CD4-positive, alpha-beta T cell treated with Interferon alpha-2 for 1 hour (primary cell): ENCODE results near the gene CBX2.
"Not testable (repeated sequence)": the region's sequence is repeated elsewhere in the genome, so short reads cannot be mapped to it uniquely, and the experiment has no call there.

ENCODE experiments used
- DNase-seq, 2 donors: peaks; one replicate each; pipeline ENCODE4 v3.0.0-alpha.2; 2020 to 2022

The CBX2 gene

DNA sequence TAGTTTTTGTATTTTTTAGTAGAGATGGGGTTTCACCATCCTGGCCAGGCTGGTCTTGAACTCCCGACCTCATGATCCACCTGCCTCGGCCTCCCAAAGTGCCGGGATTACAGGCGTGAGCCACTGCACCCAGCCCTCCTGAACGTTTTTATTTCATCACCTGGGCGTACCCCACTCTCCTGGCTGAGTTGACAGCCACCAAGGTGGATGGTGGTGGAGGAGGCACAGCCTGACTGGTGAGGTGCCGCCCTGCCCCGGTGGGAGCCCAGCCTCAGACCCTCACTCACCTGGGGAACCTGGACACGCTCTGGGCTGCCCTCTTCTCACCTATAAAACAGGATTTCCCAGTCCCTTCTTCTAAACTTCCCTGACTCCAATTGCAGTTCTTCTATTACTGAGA, 5.2 kb upstream of the CBX2 start:
- DNase-seq = not testable (repeated sequence)

DNA sequence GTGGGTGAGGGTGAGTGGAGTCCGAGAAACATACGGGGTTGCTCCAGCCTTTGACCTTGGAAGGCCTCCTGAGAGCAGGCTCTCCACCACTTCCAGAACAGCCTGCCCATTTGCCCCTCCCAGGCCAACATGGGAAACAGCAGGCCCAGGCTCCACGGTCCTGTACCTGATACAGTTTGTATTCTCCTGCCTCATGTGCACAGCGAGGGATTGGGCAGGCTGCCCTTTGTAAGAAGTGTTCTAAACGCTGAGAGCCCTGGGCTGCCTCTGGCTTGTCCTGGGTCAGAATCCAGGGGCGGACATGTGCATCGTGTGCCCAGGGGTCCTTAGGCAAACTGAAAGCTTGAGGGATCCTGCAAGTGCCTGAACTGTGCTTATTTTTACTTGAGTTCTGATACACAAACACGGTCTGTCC, 3.4 kb upstream of the CBX2 start:
- no peak for DNase-seq

DNA sequence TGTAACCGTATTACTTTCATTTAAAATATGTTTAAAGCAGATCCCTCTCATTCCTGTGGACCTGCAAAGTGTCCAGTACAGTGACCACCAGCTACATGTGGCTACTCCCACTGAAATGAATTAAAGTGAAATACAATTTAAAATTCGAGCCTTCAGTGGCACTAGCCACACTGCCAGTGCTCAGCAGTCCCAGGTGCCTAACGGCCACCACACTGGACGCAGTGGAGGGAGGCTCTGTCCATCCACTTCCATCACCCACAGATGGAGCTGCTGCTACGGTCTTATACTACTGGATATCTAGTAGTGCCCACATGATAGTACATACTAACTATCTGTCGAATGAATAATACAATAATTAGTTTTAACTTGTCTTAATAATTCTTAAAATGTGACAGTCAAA, 2.3 kb upstream of the CBX2 start:
- DNase-seq = no peak

DNA sequence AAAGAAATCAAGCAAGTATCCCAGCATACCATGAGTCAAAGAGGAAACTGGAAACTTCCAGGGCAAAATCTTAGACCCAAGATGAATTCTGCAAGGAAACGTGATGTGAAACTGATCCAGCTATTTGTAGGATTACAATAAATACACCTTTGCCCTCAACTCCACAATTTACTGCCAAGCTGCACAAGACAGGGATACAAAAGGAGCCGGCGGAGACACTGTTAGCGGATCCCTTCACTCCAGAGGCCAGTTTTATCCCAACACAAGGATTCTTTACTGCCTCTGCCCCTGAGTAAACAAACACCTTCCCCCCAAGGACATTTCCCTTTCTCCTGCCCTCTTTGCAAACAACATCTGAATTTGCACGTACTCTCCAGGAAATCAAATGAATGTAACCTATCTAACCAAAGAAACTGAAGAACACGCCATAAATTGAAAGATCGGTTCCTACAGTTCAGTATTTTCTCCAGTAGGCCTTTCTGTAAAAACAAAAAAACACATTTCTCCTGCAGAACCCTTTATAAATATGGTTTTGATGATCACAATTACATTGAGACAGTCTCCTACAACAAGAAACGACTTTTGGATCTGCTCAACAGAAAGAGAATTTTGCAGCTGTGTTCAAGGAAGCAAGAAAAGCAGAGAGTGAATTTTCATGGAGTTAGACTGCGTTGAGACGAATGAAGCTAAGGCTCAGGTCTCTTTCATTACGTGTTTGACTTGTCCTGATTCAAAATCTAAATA, 1.4 kb upstream of the CBX2 start:
- DNase-seq = no peak

DNA sequence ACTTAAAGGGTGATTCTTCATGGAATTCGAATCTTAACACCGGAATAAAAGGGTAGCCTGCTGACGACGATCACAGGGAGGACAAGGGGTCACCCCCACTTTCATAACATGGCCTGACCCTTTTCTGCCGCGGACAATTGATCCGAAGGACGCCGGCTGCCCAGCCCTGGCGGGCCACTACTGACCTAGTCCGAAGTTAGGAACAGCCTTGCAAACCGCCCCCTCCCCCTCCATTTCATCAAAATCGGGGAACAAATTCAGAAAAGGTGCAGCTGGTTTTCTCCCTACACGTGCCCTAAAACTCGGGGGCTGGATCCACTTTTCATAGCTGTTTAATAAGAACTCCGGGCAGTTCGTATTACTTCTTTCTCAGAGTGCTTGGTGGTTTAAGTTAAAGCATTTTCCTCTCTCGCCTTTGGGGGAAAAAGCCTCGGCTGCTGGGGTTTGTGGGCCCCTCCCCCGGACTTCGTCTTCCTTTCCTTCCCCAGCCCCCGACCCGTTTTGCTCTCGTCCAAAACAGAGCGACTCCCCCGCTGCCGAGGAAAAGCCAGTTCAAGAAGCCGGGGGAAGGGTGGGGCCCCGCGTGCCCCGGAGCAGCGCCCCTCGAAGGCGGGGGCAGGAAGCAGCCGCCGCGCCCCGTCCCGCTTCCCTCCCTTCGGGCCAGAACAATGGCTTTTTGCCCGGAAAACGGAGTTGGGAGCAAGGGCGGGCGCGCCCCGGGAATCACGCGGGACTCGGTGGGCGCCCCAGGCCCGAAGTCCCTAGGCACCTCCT, 641 bp upstream of the CBX2 start:
- DNase-seq = peak in 1 of 2 donors; percentile 39

DNA sequence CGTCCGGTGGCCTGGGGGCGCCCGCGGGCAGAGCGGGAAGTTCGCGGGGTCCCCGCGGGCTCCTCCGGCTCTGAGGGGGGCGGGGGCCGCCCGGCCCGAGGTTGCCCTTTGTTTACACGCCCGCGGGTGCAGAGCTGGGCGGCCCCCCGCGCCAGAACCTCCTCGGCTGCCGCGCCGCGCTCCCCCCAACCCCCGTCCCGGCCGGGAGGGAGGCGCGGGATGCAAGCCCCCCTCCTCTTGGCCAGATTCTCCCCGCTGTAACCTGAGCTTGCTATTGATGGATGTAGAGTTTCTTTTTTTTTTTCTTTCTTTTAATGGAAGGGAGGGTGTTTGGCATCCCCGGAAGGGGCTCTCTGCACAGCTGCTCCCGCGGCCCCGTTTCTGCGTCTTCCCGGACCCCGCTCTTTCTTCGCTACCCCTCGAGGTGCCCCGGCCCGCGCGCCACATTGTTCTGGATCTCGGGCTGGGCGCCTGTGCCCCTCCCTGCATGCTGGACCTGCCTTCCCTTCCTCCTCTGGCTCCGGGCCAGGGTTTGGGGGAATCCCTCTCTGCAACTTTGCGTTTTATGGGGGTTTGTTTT, 646 bp downstream of the CBX2 start:
- no peak for DNase-seq

DNA sequence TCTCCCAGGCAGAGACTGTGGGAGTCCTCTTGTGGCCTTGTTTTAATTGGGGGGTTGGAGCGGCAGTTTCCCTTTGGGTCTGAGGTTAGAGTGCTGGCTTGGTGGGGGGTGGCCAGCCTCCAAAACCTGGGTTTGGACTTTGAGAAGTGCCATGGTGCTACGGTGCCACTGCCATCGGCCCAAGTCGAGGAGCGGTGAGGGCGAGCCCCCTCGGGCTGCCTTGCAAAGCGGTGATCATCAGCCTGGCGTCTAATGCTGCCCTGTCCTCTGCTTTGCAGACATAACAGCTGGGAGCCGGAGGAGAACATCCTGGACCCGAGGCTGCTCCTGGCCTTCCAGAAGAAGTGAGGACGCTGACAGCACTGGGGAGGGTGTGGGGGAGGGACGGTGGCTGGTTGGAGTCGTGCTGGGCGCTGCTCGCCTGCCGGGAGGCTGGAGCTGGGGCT, 1.2 kb downstream of the CBX2 start:
- no peak for DNase-seq

DNA sequence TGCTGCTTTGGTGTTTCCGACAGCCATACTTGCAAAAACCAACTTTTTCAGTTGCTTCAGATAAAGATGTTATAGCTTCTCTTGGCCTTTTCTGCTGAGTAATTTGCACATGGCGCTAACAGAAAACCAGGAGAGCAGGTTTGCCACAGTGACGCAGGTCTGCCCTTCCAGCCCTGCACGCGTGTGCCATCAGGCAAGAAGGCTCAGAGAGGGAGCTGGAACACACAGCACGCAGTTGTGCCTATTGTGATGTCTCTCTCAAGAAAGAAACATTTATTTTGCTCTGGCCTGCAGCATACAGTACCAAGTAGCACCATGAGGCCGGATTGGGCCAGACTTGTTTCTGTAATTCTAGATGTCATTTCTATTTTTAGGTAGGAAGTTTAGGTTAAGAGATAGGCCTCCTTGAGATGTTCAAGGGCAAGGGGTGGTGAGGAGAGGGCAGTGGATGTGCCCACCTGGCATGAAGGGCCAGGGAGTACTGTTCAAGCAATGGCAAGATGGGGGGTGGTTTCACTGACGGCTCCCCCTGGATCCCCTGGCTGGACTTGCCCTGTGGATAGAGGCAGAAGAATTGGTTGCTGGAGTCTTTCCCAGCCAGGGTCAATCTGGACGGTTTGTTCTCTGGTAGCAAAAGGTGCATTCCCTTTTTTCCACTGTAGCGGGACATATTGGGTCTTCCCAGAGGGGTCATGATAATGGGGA, 1.9 kb downstream of the CBX2 start:
- no peak for DNase-seq

DNA sequence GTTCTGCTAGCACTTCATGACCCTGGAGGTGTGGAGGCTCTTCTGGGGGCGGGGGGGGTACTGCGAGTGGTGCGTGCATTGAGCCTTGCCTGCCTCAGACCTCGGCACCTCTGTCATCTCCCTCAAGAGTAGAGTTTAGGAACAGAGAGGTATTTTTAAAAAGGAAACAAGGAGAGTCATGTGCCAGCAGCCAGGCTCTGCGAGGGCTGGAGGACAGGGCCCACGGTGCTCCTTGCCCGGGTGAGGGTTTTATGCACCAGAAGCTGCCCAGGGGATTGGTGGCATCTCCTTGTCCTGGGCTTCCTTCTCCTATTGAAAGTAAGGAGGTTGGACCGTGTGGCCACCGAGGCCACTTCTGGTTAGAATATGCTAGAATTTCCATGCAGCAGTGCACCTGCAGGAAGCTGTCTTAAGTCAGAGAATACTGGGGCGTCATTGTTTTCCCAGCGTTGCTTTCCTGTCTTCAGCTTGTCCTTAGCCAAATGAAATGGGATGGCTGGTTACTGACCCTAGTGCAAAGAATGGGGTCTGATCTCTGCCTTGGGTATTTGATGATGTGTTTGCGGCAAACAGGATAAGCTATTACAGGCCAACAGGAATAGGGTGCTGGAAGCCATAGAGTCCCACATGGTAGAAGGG, 3.2 kb downstream of the CBX2 start:
- DNase-seq = no peak

DNA sequence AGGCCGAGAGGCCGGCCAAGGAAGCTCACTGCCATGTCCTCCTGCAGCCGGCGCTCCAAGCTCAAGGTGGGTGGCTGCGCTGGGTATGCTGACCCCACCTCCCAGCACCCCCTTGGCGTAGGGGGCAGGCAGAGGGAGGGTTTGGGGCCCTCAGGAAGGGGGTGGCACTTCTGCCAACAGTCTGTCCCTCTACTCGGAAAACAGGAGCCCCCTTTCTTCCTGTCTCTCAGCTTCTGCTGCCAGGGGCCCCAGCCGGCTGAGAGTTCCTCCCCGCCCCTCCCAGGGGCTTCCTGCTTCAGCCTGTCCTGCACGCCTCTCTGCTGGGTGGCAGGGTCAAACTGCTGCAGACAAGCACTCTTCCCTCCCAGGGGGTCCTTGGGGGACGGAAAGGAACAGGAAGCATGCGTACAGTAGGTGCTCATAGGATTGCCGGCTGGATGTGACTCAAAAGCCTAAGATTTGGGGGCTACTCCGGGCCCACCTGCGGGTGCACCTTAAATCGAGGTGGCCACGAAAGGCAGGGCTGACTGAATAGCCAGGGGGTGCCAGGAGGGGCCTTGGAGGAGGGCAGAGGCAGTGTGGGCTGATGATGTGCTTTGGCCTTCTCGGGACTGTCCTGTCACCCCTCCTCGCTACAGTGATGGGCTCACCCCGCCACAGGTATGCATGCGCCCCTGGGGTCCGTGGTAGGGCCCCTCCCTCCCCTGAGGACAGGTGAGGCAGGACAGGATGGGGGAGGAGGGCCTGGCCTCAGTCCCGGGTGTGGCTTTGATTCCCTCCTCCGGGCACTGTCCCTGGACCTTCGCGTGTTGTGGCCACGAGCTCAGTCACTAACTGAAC, 4.0 kb downstream of the CBX2 start:
- DNase-seq = no peak

DNA sequence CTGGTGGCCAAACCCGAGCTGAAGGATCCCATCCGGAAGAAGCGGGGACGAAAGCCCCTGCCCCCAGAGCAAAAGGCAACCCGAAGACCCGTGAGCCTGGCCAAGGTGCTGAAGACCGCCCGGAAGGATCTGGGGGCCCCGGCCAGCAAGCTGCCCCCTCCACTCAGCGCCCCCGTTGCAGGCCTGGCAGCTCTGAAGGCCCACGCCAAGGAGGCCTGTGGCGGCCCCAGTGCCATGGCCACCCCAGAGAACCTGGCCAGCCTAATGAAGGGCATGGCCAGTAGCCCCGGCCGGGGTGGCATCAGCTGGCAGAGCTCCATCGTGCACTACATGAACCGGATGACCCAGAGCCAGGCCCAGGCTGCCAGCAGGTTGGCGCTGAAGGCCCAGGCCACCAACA, 5.9 kb downstream of the CBX2 start:
- no peak for DNase-seq

DNA sequence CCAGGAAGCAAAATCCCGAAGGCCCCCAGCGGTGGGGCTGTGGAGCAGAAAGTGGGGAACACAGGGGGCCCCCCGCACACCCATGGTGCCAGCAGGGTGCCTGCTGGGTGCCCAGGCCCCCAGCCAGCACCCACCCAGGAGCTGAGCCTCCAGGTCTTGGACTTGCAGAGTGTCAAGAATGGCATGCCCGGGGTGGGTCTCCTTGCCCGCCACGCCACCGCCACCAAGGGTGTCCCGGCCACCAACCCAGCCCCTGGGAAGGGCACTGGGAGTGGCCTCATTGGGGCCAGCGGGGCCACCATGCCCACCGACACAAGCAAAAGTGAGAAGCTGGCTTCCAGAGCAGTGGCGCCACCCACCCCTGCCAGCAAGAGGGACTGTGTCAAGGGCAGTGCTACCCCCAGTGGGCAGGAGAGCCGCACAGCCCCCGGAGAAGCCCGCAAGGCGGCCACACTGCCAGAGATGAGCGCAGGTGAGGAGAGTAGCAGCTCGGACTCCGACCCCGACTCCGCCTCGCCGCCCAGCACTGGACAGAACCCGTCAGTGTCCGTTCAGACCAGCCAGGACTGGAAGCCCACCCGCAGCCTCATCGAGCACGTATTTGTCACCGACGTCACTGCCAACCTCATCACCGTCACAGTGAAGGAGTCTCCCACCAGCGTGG, 6.5 kb downstream of the CBX2 start:
- DNase-seq = no peak

DNA sequence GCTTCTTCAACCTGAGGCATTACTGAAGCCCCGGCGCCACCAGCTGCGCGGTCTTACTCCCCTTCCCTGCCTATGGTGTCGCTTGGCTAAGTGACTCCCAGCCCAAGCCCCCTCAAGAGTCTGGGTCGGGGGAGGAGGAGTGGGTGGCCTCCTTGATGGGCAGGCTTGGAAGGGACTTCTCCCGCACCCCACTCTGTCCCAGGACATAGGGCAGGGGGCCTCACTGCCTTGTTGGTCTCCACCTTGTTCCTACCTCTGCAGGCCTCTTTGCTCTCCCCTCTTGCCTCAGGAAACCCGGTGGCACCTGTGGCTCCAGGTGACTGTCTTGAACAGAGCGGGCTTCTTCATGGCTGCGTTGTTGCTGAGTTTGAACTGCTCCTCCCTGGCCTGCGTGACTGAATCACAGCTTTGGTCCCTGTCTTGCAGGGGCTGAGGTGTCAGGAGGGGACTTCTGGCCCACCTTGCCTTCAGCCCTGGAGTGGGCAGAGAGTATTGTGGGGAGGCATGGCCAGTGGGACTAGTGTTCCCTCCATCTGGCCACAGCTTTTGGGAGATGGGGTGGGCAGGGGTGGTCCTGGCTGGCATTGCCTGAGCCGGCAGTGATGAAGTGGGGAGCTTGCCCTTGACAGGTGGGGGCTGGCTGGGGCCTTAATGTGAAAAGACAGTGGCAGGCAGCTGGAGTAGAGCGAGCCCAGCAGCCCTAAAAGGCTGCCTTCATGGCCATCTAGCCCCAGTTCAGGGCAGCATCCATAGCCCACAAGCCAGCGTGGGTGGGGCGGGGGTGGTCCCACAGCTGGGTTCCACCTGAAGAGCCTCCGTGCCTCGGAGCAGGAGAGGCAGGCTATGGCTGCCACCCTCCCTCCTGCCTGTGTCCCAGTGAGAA, 7.3 kb downstream of the CBX2 start:
- DNase-seq = no peak

DNA sequence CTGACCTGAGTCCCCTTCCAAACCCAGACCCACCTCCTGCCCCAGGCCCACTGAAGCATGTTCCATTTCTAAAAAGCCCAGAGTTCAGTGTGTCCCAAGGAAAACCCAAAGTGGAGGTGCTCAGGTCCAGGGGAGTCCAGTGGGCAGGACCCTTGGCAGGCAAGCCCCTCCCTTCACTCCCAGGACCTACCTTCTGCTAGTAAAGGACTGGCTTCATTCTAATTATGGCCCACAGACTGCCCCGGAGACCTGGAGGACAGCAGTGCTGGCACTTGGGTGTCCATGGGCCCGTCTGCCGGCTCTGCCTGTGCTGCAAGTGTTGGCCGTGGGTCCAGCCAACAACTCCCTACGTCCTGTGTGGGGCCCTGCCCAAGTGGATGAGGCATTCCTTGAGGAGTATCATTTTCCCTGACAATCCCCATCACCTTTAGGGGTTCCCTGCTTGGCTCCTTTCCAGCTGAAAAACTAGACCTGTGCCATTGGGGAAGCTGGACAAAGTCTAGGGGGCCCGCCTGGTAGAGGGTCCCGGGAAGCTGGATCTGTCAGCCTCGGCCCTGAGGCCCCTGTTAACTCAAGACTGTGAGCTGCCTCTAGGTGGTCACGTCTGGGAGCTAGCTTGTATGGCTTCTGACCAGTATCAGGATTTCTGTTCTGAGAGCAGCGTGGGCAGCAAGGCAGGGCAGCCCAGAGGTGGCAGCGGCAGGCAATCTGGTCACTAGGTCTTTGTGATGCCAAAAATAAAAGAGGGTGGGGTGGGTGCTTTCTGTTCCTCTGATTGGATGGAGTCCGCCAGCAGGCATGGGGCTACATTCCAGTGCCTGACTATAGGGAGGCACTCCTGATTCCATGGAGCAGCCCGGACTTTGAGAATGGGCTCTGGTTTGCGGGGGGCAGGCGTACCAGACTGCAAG, 8.2 kb downstream of the CBX2 start:
- no peak for DNase-seq

DNA sequence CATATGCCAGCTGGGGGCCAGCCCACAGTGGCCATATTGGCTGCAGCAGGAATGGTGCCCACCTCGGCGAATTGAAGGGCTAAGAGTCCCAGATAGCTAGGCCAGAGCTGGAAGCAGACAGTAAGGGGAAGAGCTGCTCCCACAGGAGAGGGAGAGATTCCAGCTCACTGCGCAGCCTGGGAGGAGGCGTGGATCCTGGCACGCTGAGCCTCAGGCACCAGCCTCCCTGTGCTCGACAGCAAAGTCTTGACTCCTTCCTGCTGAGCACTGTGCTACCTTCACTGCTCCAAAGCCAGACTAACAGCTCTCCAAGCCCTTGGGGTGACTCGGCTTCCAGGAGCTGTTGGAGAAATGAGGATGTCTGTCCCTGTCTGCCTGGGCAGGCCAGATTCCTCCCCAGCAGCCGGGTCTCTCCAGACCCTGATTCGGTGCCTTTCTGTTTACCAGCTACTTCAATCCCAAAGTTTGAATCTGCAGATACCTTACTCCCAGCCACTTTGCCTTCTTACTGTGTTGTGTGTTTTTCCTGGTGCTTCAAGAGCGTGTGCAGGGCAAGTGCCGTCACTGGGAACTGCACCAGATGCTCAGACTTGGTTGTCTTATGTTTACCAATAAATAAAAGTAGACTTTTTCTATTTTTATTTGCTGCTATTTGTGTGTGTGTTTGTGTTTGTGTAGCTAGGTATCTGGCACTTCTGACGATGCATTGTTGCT, 9.1 kb downstream of the CBX2 start:
- DNase-seq = no peak

DNA sequence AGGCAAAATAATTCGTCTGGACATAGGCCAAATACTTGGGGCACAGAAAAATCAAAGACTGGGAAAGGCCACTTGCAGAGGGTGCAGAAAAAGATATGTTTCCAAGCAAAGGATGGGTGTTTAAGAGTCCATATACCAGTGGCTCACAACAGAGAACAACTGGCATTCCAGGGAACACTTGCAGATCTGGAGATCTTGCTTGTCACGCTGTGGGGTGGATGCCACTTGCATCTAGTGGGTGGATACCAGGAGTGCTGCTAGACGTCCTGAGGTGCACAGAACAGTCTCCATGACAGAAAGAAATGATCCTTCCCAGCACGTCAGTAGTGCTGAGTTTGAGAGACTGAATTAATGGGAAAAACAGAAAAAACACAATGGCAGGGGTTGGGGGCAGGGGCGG, 10.5 kb downstream of the CBX2 start:
- DNase-seq = no peak

DNA sequence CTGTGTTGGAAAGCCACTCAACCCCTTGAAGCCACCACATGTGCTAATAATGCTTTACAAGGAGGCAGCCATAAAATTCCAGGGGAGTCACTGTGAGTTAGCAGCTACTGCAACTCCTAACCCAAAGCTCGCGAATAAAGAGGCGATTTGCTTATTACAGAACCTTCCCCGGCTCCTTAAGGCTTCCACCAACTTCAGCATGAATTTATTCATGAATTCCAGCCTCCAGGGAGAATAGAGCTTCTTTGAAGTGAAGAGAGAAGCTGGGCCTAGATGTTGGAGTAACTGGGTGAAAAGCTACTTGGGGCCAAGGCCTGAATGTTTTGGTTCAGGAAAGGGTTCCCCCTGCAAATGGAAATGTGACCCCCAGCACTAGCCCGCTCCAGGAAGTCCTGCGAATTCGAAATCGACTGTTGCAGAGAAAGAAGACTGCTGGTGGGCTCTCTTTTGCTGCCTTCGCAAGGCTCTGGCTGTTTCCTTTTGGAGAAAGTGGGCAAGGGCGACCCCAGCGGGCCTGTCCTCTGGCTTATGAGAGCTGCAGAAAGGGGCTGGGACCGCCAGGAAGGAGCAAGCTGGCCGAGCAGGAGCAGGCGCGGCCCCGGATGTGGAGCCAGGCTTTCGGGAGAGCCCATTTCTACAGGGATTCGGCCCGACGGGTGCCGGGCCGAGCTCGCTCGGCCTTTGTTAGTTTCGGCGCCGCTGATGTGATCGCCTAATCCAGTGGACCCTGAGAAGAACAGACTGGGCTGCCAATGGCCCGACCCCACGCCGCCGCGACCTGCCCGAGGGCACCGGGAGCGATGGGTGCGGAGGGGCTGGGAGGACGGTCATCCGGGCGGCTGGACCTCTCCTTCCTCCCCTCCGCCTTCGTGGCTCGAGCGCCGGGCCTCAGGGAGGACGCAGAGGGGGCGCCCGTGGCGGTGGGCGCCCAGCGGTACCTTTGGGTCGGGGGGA, 11.3 kb downstream of the CBX2 start:
- no peak for DNase-seq
